Measurements from ENCODE around the gene SLC4A8.

Gene SLC4A8

GRCh38 chr12:51393676-51394545 lies 30.7 kb upstream of the SLC4A8 start:
- DNase-seq (ENCODE audit: extremely low read depth in 1 of 2, low read depth in 1 of 2): peak in 1 of 2 donors; percentile 61

- DNase-seq (ENCODE audit: extremely low read depth in 1 of 2, low read depth in 1 of 2): peak in 1 of 2 donors; percentile 30
These were observed 29.1 kb upstream of the SLC4A8 start for GRCh38 chr12:51395283-51396230.

- no peak for DNase-seq (ENCODE audit: extremely low read depth in 1 of 2, low read depth in 1 of 2)
These were observed 27.0 kb upstream of the SLC4A8 start for GRCh38 chr12:51397670-51398069.

- DNase-seq (ENCODE audit: extremely low read depth in 1 of 2, low read depth in 1 of 2): no peak
These were observed 24.7 kb upstream of the SLC4A8 start for GRCh38 chr12:51399891-51400290.

- no peak for DNase-seq (ENCODE audit: extremely low read depth in 1 of 2, low read depth in 1 of 2)
These were observed 23.6 kb upstream of the SLC4A8 start for GRCh38 chr12:51401020-51401419.

- no peak for DNase-seq (ENCODE audit: extremely low read depth in 1 of 2, low read depth in 1 of 2)
These were observed 23.1 kb upstream of the SLC4A8 start for GRCh38 chr12:51401486-51401885.

GRCh38 chr12:51401900-51402299 lies 22.7 kb upstream of the SLC4A8 start:
- no peak for DNase-seq (ENCODE audit: extremely low read depth in 1 of 2, low read depth in 1 of 2)

GRCh38 chr12:51403159-51403558 lies 21.5 kb upstream of the SLC4A8 start:
- no peak for DNase-seq (ENCODE audit: extremely low read depth in 1 of 2, low read depth in 1 of 2)

GRCh38 chr12:51403681-51404136 lies 20.9 kb upstream of the SLC4A8 start:
- DNase-seq (ENCODE audit: extremely low read depth in 1 of 2, low read depth in 1 of 2): no peak

GRCh38 chr12:51404627-51405026 lies 20.0 kb upstream of the SLC4A8 start:
- no peak for DNase-seq (ENCODE audit: extremely low read depth in 1 of 2, low read depth in 1 of 2)

GRCh38 chr12:51405801-51406207 lies 18.8 kb upstream of the SLC4A8 start:
- DNase-seq (ENCODE audit: extremely low read depth in 1 of 2, low read depth in 1 of 2): no peak

GRCh38 chr12:51406290-51406689 lies 18.3 kb upstream of the SLC4A8 start:
- DNase-seq (ENCODE audit: extremely low read depth in 1 of 2, low read depth in 1 of 2): no peak

- no peak for DNase-seq (ENCODE audit: extremely low read depth in 1 of 2, low read depth in 1 of 2)
These were observed 17.8 kb upstream of the SLC4A8 start for GRCh38 chr12:51406859-51407258.

- no peak for DNase-seq (ENCODE audit: extremely low read depth in 1 of 2, low read depth in 1 of 2)
These were observed 17.0 kb upstream of the SLC4A8 start for GRCh38 chr12:51407604-51408003.

- DNase-seq (ENCODE audit: extremely low read depth in 1 of 2, low read depth in 1 of 2): no peak
These were observed 14.8 kb upstream of the SLC4A8 start for GRCh38 chr12:51409846-51410245.

- DNase-seq (ENCODE audit: extremely low read depth in 1 of 2, low read depth in 1 of 2): no peak
These were observed 11.5 kb upstream of the SLC4A8 start for GRCh38 chr12:51413149-51413548.

GRCh38 chr12:51413791-51414190 lies 10.8 kb upstream of the SLC4A8 start:
- DNase-seq (ENCODE audit: extremely low read depth in 1 of 2, low read depth in 1 of 2): no peak

GRCh38 chr12:51415931-51416330 lies 8.7 kb upstream of the SLC4A8 start:
- DNase-seq (ENCODE audit: extremely low read depth in 1 of 2, low read depth in 1 of 2): no peak

GRCh38 chr12:51417826-51418225 lies 6.8 kb upstream of the SLC4A8 start:
- no peak for DNase-seq (ENCODE audit: extremely low read depth in 1 of 2, low read depth in 1 of 2)

- no peak for DNase-seq (ENCODE audit: extremely low read depth in 1 of 2, low read depth in 1 of 2)
These were observed 5.0 kb upstream of the SLC4A8 start for GRCh38 chr12:51419425-51420193.

All from stimulated activated CD8-positive, alpha-beta memory T cell treated with anti-CD3 and anti-CD28 coated beads, Interleukin-7, amount 100 ng/mL, for 48 hours (primary cell).